Mucosa of descending colon (tissue), 3 donors: ENCODE measurements around the gene GSG1L. TPM values are rescaled to one million over a fixed set of nuclear protein-coding genes. Genes with fewer than 3 reads are reported as not detected.

Experiments used
- ATAC-seq: fragments of 200-7000 bp; cut with Tn5 transposase; one replicate; pipeline ENCODE4 v1.9.1; 2020; ENCODE audit warnings: mild to moderate bottlenecking, moderate library complexity
- DNase-seq, 3 donors: peaks; one replicate each; pipeline ENCODE4 v3.0.0-alpha.2; 2020
- H3K36me3 ChIP-seq: fragments of 200-600 bp; one replicate; pipeline ENCODE4 v1.8.0; 2021; ENCODE audit warnings: low read depth, mild to moderate bottlenecking
- H3K4me1 ChIP-seq: fragments of 200-600 bp; one replicate; pipeline ENCODE4 v1.8.0; 2021; ENCODE audit warnings: low read depth, mild to moderate bottlenecking
- H3K4me3 ChIP-seq: fragments of 200-600 bp; one replicate; pipeline ENCODE4 v1.8.0; 2021; ENCODE audit warnings: mild to moderate bottlenecking
- H3K9me3 ChIP-seq: fragments of 200-600 bp; one replicate; pipeline ENCODE4 v1.8.0; 2021; ENCODE audit warnings: mild to moderate bottlenecking
- CTCF ChIP-seq: fragments of 200-600 bp; IDR thresholded peaks from one replicate; pipeline ENCODE4 v1.8.0; 2022; ENCODE audit warnings: antibody characterized with exemption, mild to moderate bottlenecking
- intact Hi-C, 2 donors: fragments of 100-400 bp; cut with DNase I in 1 of 2; cut with micrococcal nuclease in 1 of 2; formaldehyde crosslinking; loops; one replicate each; pipeline versions ENCODE4 v1.11.0 to v1.11.1; 2022; cut with DNase I, micrococcal nuclease
- total RNA-seq, 3 donors: library from RNA; stranded (reverse); fragmentation: NEBNext Ultra II Directional in 2 of 3; extraction: Animal tissue kit (Norgen Biotek cat#: 25700) in 2 of 3; gene quantifications; one replicate each; pipeline versions ENCODE4 v1.2.1 to v1.2.4, GENCODE V29; 2021 to 2023
- donor health status: DM: no; HTN: no; CAD: no; lungs with moderate emphysema.
- donor health status: DM: no; HTN: no; CAD: no.
- donor health status: DM: no; HTN: yes; CAD: no.

The GSG1L gene
- total RNA-seq, 3 donors from 2014 or later: 0.46 to 1.2 TPM; not detected in 1

DNA sequence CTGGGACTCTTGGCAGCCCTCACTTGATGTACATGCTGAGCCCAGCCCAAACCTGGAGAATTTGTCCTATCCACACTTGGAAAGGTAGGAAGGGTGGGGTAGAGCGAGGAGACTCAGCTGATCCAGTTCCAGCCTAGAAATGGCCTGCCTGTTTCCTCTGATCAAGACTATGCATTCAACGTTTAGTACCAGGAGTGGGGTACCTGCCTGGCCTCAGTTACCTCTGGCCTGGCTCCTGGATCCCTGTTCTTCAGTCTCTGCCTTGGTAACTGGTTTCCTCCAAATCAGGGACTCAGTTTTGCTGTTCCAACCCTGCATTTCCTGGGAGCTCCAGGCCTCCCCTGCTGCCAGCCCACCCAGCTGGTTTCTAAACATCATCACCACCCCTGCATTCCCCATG lies 233.5 kb downstream of the GSG1L start:
- H3K36me3 ChIP-seq: no peaks in the 10 kb centered on the region
- H3K4me1 ChIP-seq: no peaks in the 10 kb centered on the region
- ATAC-seq (no peak), DNase-seq (no peak)
- H3K9me3 ChIP-seq: peaks cover 6% of the 10 kb centered on the region
- no peak overlapping the region for H3K4me3 ChIP-seq
- intact Hi-C loops: no loop called here
- no peak for TF ChIP-seq CTCF

- TF ChIP-seq CTCF: no peak
- Histone ChIP-seq H3K4me3 (no peak overlapping the region), H3K36me3 (no peaks in the 10 kb centered on the region), H3K9me3 (peaks cover 6% of the 10 kb centered on the region), H3K4me1 (no peaks in the 10 kb centered on the region)
- ATAC-seq (no peak), DNase-seq (no peak)
- intact Hi-C loops: no loop called here
Measured at GRCh38 chr16:27828671-27829070, 234.8 kb downstream of the GSG1L start.

- no peak for DNase-seq
- no peaks in the 10 kb centered on the region for H3K36me3 ChIP-seq
- TF ChIP-seq CTCF: no peak
Measured at GRCh38 chr16:27827765-27828164, 235.7 kb downstream of the GSG1L start.

GRCh38 chr16:27826893-27827289 lies 236.6 kb downstream of the GSG1L start:
- intact Hi-C loops: no loop called here

More at GRCh38 chr16:27827765-27828164, 235.7 kb downstream of the GSG1L start:
- intact Hi-C loops: no loop called here
- H3K9me3 ChIP-seq: peaks cover 6% of the 10 kb centered on the region
- no peaks in the 10 kb centered on the region for H3K4me1 ChIP-seq
- ATAC-seq: no peak
- no peak overlapping the region for H3K4me3 ChIP-seq

DNA sequence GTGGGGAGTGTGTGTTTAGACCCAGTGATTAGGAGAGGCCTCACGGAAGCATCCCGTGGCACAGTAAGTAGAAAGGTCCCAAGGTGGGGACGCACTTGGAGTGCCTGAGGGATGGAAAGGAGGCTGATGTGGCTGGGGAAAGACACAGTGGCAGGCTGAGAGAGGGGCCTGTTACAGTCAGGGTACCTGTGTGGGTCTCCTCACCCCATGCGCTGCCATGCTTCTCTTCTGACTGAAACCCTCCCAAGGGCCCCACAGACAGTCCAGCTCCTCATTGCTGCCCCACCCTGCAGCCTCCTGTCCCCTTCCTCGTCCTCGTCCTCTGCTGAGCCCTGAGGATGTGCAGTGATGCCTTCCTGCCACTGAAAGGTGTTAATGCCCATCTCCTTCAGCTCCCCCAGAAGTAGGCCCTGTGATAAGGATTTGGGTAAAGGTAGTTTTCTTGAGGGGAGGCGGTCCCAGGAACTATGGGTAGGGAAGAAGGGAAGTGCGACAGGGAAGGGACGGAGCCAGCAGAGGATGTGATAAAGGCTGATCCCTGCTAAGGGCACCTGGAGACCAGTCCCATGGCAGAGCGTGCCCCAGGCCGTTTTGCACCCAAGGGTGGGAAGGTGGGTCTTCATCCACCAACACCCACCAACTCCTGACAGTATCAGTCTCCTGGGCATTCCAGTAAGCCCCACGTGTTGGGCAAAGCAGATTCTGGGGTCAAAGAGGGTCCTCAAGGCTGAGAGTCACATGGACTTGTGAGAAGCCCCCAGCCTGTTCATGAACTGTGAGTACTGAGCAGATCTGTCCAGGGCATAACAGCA lies 237.2 kb downstream of the GSG1L start:
- TF ChIP-seq CTCF: no peak
- Histone ChIP-seq H3K4me1 (no peaks in the 10 kb centered on the region), H3K36me3 (no peaks in the 10 kb centered on the region), H3K4me3 (no peak overlapping the region), H3K9me3 (peaks cover 6% of the 10 kb centered on the region)
- DNase-seq: no peak
- intact Hi-C loops: no loop called here
- no peak for ATAC-seq

More at GRCh38 chr16:27826893-27827289, 236.6 kb downstream of the GSG1L start:
- H3K4me1 ChIP-seq: no peaks in the 10 kb centered on the region
- no peak for TF ChIP-seq CTCF
- peaks cover 6% of the 10 kb centered on the region for H3K9me3 ChIP-seq
- no peak for DNase-seq
- no peak overlapping the region for H3K4me3 ChIP-seq
- no peaks in the 10 kb centered on the region for H3K36me3 ChIP-seq
- ATAC-seq: no peak
